Measurements from ENCODE around the gene ASXL2.

GRCh38 chr2:25720575-25720974 is 157.7 kb downstream of the ASXL2 start:
- TF ChIP-seq CTCF (IDR thresholded peaks at IDR 0.05 in 4 of 5, conservative IDR thresholded peaks at IDR 0.05 in 1 of 5) = no peak
- no peak for TF ChIP-seq POLR2A (IDR thresholded peaks at IDR 0.05)
